ENCODE measurements around the gene ZNF516.

The ZNF516 gene

DNA sequence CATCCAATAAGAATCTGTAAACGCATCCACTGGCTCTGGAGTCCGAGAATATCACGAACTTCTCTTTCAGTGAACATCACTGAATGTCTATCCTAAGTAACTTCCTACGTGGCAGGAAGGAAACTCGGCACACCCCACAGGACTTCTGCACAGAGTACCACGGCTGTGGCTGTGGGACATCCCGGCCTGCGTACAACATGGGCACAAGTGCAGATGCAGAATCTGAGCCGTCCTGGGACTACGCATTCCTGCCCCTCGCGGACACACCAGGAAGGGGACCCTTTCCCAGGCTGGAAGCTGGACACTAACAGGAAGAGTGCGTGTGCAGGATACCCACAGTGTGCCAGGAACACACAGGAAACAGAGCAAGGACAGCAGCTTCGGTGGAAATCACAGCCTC lies 60.6 kb downstream of the ZNF516 start:
- TF ChIP-seq YY1 (IDR thresholded peaks at IDR 0.05; ENCODE audit: low read depth) (no peak), ZBTB7A (IDR thresholded peaks at IDR 0.05; ENCODE audit: low read depth) (no peak), TAF1 (IDR thresholded peaks at IDR 0.05; ENCODE audit: low read depth) (no peak), RAD21 (IDR thresholded peaks at IDR 0.05; ENCODE audit: low read depth) (no peak), EP300 (IDR thresholded peaks at IDR 0.05; ENCODE audit: borderline replicate concordance) (no peak), EGR1 (IDR thresholded peaks at IDR 0.05) (no peak), TCF12 (IDR thresholded peaks at IDR 0.05; ENCODE audit: low read depth) (no peak), NFIC (IDR thresholded peaks at IDR 0.05) (no peak), FOXM1 (IDR thresholded peaks at IDR 0.05; ENCODE audit: borderline replicate concordance, low read depth) (no peak), CREB1 (IDR thresholded peaks at IDR 0.05; ENCODE audit: low read depth) (no peak)
- TF ChIP-seq, protein P1, sequence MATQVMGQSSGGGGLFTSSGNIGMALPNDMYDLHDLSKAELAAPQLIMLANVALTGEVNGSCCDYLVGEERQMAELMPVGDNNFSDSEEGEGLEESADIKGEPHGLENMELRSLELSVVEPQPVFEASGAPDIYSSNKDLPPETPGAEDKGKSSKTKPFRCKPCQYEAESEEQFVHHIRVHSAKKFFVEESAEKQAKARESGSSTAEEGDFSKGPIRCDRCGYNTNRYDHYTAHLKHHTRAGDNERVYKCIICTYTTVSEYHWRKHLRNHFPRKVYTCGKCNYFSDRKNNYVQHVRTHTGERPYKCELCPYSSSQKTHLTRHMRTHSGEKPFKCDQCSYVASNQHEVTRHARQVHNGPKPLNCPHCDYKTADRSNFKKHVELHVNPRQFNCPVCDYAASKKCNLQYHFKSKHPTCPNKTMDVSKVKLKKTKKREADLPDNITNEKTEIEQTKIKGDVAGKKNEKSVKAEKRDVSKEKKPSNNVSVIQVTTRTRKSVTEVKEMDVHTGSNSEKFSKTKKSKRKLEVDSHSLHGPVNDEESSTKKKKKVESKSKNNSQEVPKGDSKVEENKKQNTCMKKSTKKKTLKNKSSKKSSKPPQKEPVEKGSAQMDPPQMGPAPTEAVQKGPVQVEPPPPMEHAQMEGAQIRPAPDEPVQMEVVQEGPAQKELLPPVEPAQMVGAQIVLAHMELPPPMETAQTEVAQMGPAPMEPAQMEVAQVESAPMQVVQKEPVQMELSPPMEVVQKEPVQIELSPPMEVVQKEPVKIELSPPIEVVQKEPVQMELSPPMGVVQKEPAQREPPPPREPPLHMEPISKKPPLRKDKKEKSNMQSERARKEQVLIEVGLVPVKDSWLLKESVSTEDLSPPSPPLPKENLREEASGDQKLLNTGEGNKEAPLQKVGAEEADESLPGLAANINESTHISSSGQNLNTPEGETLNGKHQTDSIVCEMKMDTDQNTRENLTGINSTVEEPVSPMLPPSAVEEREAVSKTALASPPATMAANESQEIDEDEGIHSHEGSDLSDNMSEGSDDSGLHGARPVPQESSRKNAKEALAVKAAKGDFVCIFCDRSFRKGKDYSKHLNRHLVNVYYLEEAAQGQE (IDR thresholded peaks at IDR 0.05; ENCODE audit: low read depth): no peak
- TF ChIP-seq, protein P2, sequence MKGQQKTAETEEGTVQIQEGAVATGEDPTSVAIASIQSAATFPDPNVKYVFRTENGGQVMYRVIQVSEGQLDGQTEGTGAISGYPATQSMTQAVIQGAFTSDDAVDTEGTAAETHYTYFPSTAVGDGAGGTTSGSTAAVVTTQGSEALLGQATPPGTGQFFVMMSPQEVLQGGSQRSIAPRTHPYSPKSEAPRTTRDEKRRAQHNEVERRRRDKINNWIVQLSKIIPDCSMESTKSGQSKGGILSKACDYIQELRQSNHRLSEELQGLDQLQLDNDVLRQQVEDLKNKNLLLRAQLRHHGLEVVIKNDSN (IDR thresholded peaks at IDR 0.05): no peak

GRCh38 chr18:76433788-76434187 lies 61.3 kb downstream of the ZNF516 start:
- TF ChIP-seq, protein P1 (IDR thresholded peaks at IDR 0.05; ENCODE audit: low read depth): no peak
- no peak for TF ChIP-seq NFIC (IDR thresholded peaks at IDR 0.05)
- no peak for TF ChIP-seq TCF12 (IDR thresholded peaks at IDR 0.05; ENCODE audit: low read depth)
- TF ChIP-seq FOXM1 (IDR thresholded peaks at IDR 0.05; ENCODE audit: borderline replicate concordance, low read depth): no peak
- TF ChIP-seq EP300 (IDR thresholded peaks at IDR 0.05; ENCODE audit: borderline replicate concordance): no peak
- no peak for TF ChIP-seq YY1 (IDR thresholded peaks at IDR 0.05; ENCODE audit: low read depth)
- no peak for TF ChIP-seq ZBTB7A (IDR thresholded peaks at IDR 0.05; ENCODE audit: low read depth)
- TF ChIP-seq EGR1 (IDR thresholded peaks at IDR 0.05): no peak
- TF ChIP-seq CEBPB (IDR thresholded peaks at IDR 0.05): no peak
- no peak for TF ChIP-seq RAD21 (IDR thresholded peaks at IDR 0.05; ENCODE audit: low read depth)
- no peak for TF ChIP-seq TAF1 (IDR thresholded peaks at IDR 0.05; ENCODE audit: low read depth)
- TF ChIP-seq, protein P2 (IDR thresholded peaks at IDR 0.05): no peak
- TF ChIP-seq TEAD4 (IDR thresholded peaks at IDR 0.05): no peak

GRCh38 chr18:76432970-76433767 lies 61.9 kb downstream of the ZNF516 start:
- TF ChIP-seq CEBPB (IDR thresholded peaks at IDR 0.05) (no peak), FOXM1 (IDR thresholded peaks at IDR 0.05; ENCODE audit: borderline replicate concordance, low read depth) (no peak), RAD21 (IDR thresholded peaks at IDR 0.05; ENCODE audit: low read depth) (no peak), TCF12 (IDR thresholded peaks at IDR 0.05; ENCODE audit: low read depth) (no peak), TAF1 (IDR thresholded peaks at IDR 0.05; ENCODE audit: low read depth) (no peak), EGR1 (IDR thresholded peaks at IDR 0.05) (no peak), TEAD4 (IDR thresholded peaks at IDR 0.05) (no peak)
- TF ChIP-seq, protein P3, sequence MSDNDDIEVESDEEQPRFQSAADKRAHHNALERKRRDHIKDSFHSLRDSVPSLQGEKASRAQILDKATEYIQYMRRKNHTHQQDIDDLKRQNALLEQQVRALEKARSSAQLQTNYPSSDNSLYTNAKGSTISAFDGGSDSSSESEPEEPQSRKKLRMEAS (IDR thresholded peaks at IDR 0.05): no peak
- TF ChIP-seq, protein P2 (IDR thresholded peaks at IDR 0.05): no peak

DNA sequence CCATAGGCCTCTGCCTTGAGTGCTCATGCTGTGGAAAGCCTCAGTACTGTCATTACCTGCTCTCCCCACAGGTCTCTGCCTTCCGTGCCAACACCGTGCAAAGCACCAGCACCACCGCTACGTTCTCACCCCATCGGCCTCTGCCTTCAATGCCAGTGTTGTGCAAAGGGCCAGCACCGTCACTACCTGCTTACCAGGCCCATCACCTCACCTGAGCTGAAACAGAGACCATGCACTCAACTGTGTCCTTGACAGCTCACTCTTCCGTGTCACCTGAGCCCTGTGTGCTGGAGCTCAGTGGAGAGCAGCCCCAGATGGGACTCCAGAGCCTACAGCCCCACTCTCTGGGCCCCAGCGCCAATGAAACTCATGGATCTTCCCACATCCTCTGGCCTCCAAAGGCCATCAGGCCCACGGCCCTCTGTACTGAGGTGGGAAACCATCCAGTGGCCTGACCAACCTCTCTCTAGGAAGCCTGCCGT lies 62.7 kb downstream of the ZNF516 start:
- TF ChIP-seq NFIC (IDR thresholded peaks at IDR 0.05) (no peak), YY1 (IDR thresholded peaks at IDR 0.05; ENCODE audit: low read depth) (no peak), CEBPB (IDR thresholded peaks at IDR 0.05) (no peak), TCF12 (IDR thresholded peaks at IDR 0.05; ENCODE audit: low read depth) (no peak), TAF1 (IDR thresholded peaks at IDR 0.05; ENCODE audit: low read depth) (no peak), RAD21 (IDR thresholded peaks at IDR 0.05; ENCODE audit: low read depth) (no peak), EP300 (IDR thresholded peaks at IDR 0.05; ENCODE audit: borderline replicate concordance) (no peak), EGR1 (IDR thresholded peaks at IDR 0.05) (no peak), TEAD4 (IDR thresholded peaks at IDR 0.05) (no peak), ZBTB7A (IDR thresholded peaks at IDR 0.05; ENCODE audit: low read depth) (no peak), FOXM1 (IDR thresholded peaks at IDR 0.05; ENCODE audit: borderline replicate concordance, low read depth) (no peak), CREB1 (IDR thresholded peaks at IDR 0.05; ENCODE audit: low read depth) (no peak)
- TF ChIP-seq, protein P1 (IDR thresholded peaks at IDR 0.05; ENCODE audit: low read depth): no peak
- TF ChIP-seq, protein P3 (IDR thresholded peaks at IDR 0.05): no peak
- TF ChIP-seq, protein P2 (IDR thresholded peaks at IDR 0.05): no peak
